Skeletal muscle tissue (tissue), 4 donors: ENCODE measurements around the gene FOXF2. TPM values are rescaled to one million over a fixed set of nuclear protein-coding genes. Genes with fewer than 3 reads are reported as not detected.

Experiments used
- H3K27ac ChIP-seq: one replicate; pipeline ENCODE4 v1.7.0; 2013; ENCODE audit warnings: mild to moderate bottlenecking, low read depth, low read length, inconsistent platforms
- H3K27me3 ChIP-seq, 3 donors: one replicate each; pipeline ENCODE4 v1.7.0; 2013; ENCODE audit warnings: low read length in 3 of 3; ENCODE audit not compliant: control insufficient read depth in 3 of 3, insufficient read depth in 3 of 3
- H3K36me3 ChIP-seq, 3 donors: one replicate each; pipeline ENCODE4 v1.7.0; 2013; ENCODE audit warnings: low read length in 3 of 3; ENCODE audit not compliant: control insufficient read depth in 3 of 3, insufficient read depth in 3 of 3
- H3K4me1 ChIP-seq, 3 donors: one replicate each; pipeline ENCODE4 v1.7.0; 2013; ENCODE audit warnings: low read length in 3 of 3, mild to moderate bottlenecking in 3 of 3; ENCODE audit not compliant: control insufficient read depth in 3 of 3, insufficient read depth in 3 of 3
- H3K4me3 ChIP-seq, 3 donors: one replicate each; pipeline ENCODE4 v1.7.0; 2013; ENCODE audit warnings: low read length in 3 of 3
- H3K9ac ChIP-seq, 3 donors: one replicate each; pipeline ENCODE4 v1.7.0; 2013; ENCODE audit warnings: low read length in 3 of 3, mild to moderate bottlenecking in 3 of 3, moderate library complexity in 2 of 3, low read depth in 1 of 3
- H3K9me3 ChIP-seq, 3 donors: one replicate each; pipeline ENCODE4 v1.7.0; 2013; ENCODE audit warnings: low read length in 3 of 3; ENCODE audit not compliant: control insufficient read depth in 3 of 3
- total RNA-seq: library from RNA; depleted of rRNA; stranded (reverse); fragments of >200 nt; gene quantifications from one replicate; pipeline ENCODE4 v1.2.3, GENCODE V29; 2014
- donor health status: Osteomylitis.

Gene FOXF2
- total RNA-seq, 1 donor from 2014 or later, result 0.52 TPM

GRCh38 chr6:1422290-1422689, 32.9 kb downstream of the FOXF2 start:
- H3K36me3 ChIP-seq, result no peaks in the 10 kb centered on the region
- no peaks in the 10 kb centered on the region for H3K9me3 ChIP-seq
- peaks cover 11 to 17% (median 11%) of the 10 kb centered on the region in 3 donors for H3K27me3 ChIP-seq
- no peak overlapping the region for H3K4me3 ChIP-seq
- no peak overlapping the region for H3K27ac ChIP-seq
- H3K9ac ChIP-seq, result no peak overlapping the region
- no peaks in the 10 kb centered on the region for H3K4me1 ChIP-seq

- no peak overlapping the region for H3K27ac ChIP-seq
- no peaks in the 10 kb centered on the region for H3K4me1 ChIP-seq
- H3K9me3 ChIP-seq, result no peaks in the 10 kb centered on the region
- no peaks in the 10 kb centered on the region for H3K36me3 ChIP-seq
- H3K27me3 ChIP-seq, result peaks cover 11 to 21% (median 11%) of the 10 kb centered on the region in 3 donors
- no peak overlapping the region for H3K9ac ChIP-seq
- H3K4me3 ChIP-seq, result no peak overlapping the region
Observed at GRCh38 chr6:1423578-1423977, 34.2 kb downstream of the FOXF2 start.

GRCh38 chr6:1424306-1424927, 35.0 kb downstream of the FOXF2 start:
- H3K36me3 ChIP-seq, result no peaks in the 10 kb centered on the region
- no peak overlapping the region for H3K9ac ChIP-seq
- H3K9me3 ChIP-seq, result no peaks in the 10 kb centered on the region
- no peaks in the 10 kb centered on the region for H3K4me1 ChIP-seq
- H3K27me3 ChIP-seq, result peaks cover 11 to 21% (median 11%) of the 10 kb centered on the region in 3 donors
- H3K27ac ChIP-seq, result no peak overlapping the region
- H3K4me3 ChIP-seq, result no peak overlapping the region

- Histone ChIP-seq H3K27ac (no peak overlapping the region), H3K9me3 (no peaks in the 10 kb centered on the region), H3K36me3 (no peaks in the 10 kb centered on the region), H3K4me1 (no peaks in the 10 kb centered on the region), H3K4me3 (no peak overlapping the region), H3K9ac (no peak overlapping the region), H3K27me3 (peaks cover 11 to 19% (median 11%) of the 10 kb centered on the region in 3 donors)
Observed at GRCh38 chr6:1426416-1426815, 37.0 kb downstream of the FOXF2 start.

GRCh38 chr6:1435806-1436205, 46.4 kb downstream of the FOXF2 start:
- Histone ChIP-seq H3K27me3 (peaks cover 14 to 32% (median 17%) of the 10 kb centered on the region in 3 donors), H3K27ac (no peak overlapping the region), H3K36me3 (no peaks in the 10 kb centered on the region), H3K9me3 (no peaks in the 10 kb centered on the region), H3K4me3 (no peak overlapping the region), H3K9ac (no peak overlapping the region), H3K4me1 (no peaks in the 10 kb centered on the region)

GRCh38 chr6:1436334-1437306, 47.2 kb downstream of the FOXF2 start:
- Histone ChIP-seq H3K27ac (no peak overlapping the region), H3K9ac (no peak overlapping the region), H3K4me3 (no peak overlapping the region), H3K9me3 (no peaks in the 10 kb centered on the region), H3K4me1 (no peaks in the 10 kb centered on the region), H3K36me3 (no peaks in the 10 kb centered on the region), H3K27me3 (peaks cover 14 to 32% (median 17%) of the 10 kb centered on the region in 3 donors)

- no peaks in the 10 kb centered on the region for H3K4me1 ChIP-seq
- H3K27ac ChIP-seq, result no peak overlapping the region
- H3K4me3 ChIP-seq, result no peak overlapping the region
- H3K27me3 ChIP-seq, result peaks cover 14 to 32% (median 17%) of the 10 kb centered on the region in 3 donors
- no peaks in the 10 kb centered on the region for H3K36me3 ChIP-seq
- H3K9ac ChIP-seq, result no peak overlapping the region
- no peaks in the 10 kb centered on the region for H3K9me3 ChIP-seq
Observed at GRCh38 chr6:1437553-1438406, 48.4 kb downstream of the FOXF2 start.

- Histone ChIP-seq H3K4me3 (no peak overlapping the region), H3K27me3 (peaks cover 14 to 32% (median 17%) of the 10 kb centered on the region in 3 donors), H3K4me1 (no peaks in the 10 kb centered on the region), H3K36me3 (no peaks in the 10 kb centered on the region), H3K27ac (no peak overlapping the region), H3K9me3 (no peaks in the 10 kb centered on the region), H3K9ac (no peak overlapping the region)
Observed at GRCh38 chr6:1438471-1438881, 49.1 kb downstream of the FOXF2 start.

- H3K27ac ChIP-seq, result no peak overlapping the region
- no peak overlapping the region for H3K9ac ChIP-seq
- H3K4me3 ChIP-seq, result no peak overlapping the region
- no peaks in the 10 kb centered on the region for H3K4me1 ChIP-seq
- H3K27me3 ChIP-seq, result peaks cover 14 to 32% (median 17%) of the 10 kb centered on the region in 3 donors
- no peaks in the 10 kb centered on the region for H3K9me3 ChIP-seq
- no peaks in the 10 kb centered on the region for H3K36me3 ChIP-seq
Observed at GRCh38 chr6:1439349-1439748, 50.0 kb downstream of the FOXF2 start.
